ENCODE data around the gene GXYLT2. TPM values are rescaled to one million over a fixed set of nuclear protein-coding genes. Genes with fewer than 3 reads are reported as not detected.

GXYLT2 gene
- total and polyA plus RNA-seq, 2 donors (not counting 1 experiment from before 2014, with no cell fraction given) = not detected

- Histone ChIP-seq H3K9me3 (ENCODE audit: control extremely low read depth in 1 of 3, control insufficient read depth in 2 of 3, insufficient read depth in 1 of 3, low read length in 2 of 3) (no peaks in the 10 kb centered on the region), H3K27ac (ENCODE audit: low read length in 2 of 2) (no peak overlapping the region), H3K36me3 (replicated peaks in 1 of 2; ENCODE audit: control extremely low read depth in 1 of 2, control insufficient read depth in 1 of 2, extremely low read depth in 1 of 2, insufficient read depth in 2 of 2, low read length in 1 of 2) (no peaks in the 10 kb centered on the region), H3K4me3 (ENCODE audit: control extremely low read depth in 1 of 5, extremely low read depth in 1 of 5, insufficient read depth in 1 of 5, low read depth in 2 of 5, low read length in 4 of 5) (no peak overlapping the region), H3K9ac (ENCODE audit: low read length) (no peak overlapping the region), H3K27me3 (replicated peaks in 1 of 4; ENCODE audit: control extremely low read depth in 1 of 4, control insufficient read depth in 3 of 4, insufficient read depth in 4 of 4, low read length in 3 of 4) (peaks cover 0 to 6% (median 0%) of the 10 kb centered on the region in 4 experiments), H2AFZ (ENCODE audit: insufficient read depth, low read depth, low read length, poor library complexity, severe bottlenecking) (no peak overlapping the region), H3K4me1 (ENCODE audit: control insufficient read depth in 2 of 2, insufficient read depth in 2 of 2, low read length in 2 of 2) (no peaks in the 10 kb centered on the region), H3K4me2 (replicated peaks; ENCODE audit: low read depth, low read length, poor library complexity, severe bottlenecking) (no peak overlapping the region), H4K20me1 (ENCODE audit: control insufficient read depth, insufficient read depth, low read length, poor library complexity, severe bottlenecking) (no peaks in the 10 kb centered on the region), H3K79me2 (ENCODE audit: control insufficient read depth, insufficient read depth, low read length) (no peaks in the 10 kb centered on the region)
- ATAC-seq (ENCODE audit: low read depth) (no peak), DNase-seq (no peak)
- 100% methylated on average over 2 of the region's 5 CpGs for WGBS (ENCODE audit: insufficient coverage)
- H3K27me3 Mint-ChIP-seq = peaks cover 5% of the 10 kb centered on the region
- H3K9me3 Mint-ChIP-seq (ENCODE audit: insufficient read depth) = no peaks in the 10 kb centered on the region
- intact Hi-C loops (cut with micrococcal nuclease) = no loop called here
- H3K27ac Mint-ChIP-seq = no peak overlapping the region
- POLR2A ChIA-PET = no interaction called here
- no peaks in the 10 kb centered on the region for H3K4me1 Mint-ChIP-seq
- CTCF ChIA-PET = no interaction called here
- H3K4me3 Mint-ChIP-seq = no peak overlapping the region
- TF ChIP-seq EZH2 (IDR thresholded peaks at IDR 0.05; ENCODE audit: borderline replicate concordance, insufficient read depth, low read depth, low read length, poor library complexity, severe bottlenecking) = no peak
- no peak for TF ChIP-seq CTCF (IDR thresholded peaks at IDR 0.05)
These were observed 27.8 kb upstream of the GXYLT2 start for GRCh38 chr3:72860053-72860452.

GRCh38 chr3:72860846-72861245 is 27.0 kb upstream of the GXYLT2 start:
- Histone ChIP-seq H3K9me3 (ENCODE audit: control extremely low read depth in 1 of 3, control insufficient read depth in 2 of 3, insufficient read depth in 1 of 3, low read length in 2 of 3) (no peaks in the 10 kb centered on the region), H3K4me1 (ENCODE audit: control insufficient read depth in 2 of 2, insufficient read depth in 2 of 2, low read length in 2 of 2) (no peaks in the 10 kb centered on the region), H2AFZ (ENCODE audit: insufficient read depth, low read depth, low read length, poor library complexity, severe bottlenecking) (no peak overlapping the region), H3K4me2 (replicated peaks; ENCODE audit: low read depth, low read length, poor library complexity, severe bottlenecking) (no peak overlapping the region), H4K20me1 (ENCODE audit: control insufficient read depth, insufficient read depth, low read length, poor library complexity, severe bottlenecking) (no peaks in the 10 kb centered on the region), H3K27me3 (replicated peaks in 1 of 4; ENCODE audit: control extremely low read depth in 1 of 4, control insufficient read depth in 3 of 4, insufficient read depth in 4 of 4, low read length in 3 of 4) (no peaks in the 10 kb centered on the region), H3K27ac (ENCODE audit: low read length in 2 of 2) (no peak overlapping the region), H3K36me3 (replicated peaks in 1 of 2; ENCODE audit: control extremely low read depth in 1 of 2, control insufficient read depth in 1 of 2, extremely low read depth in 1 of 2, insufficient read depth in 2 of 2, low read length in 1 of 2) (no peaks in the 10 kb centered on the region), H3K9ac (ENCODE audit: low read length) (no peak overlapping the region), H3K4me3 (ENCODE audit: control extremely low read depth in 1 of 5, extremely low read depth in 1 of 5, insufficient read depth in 1 of 5, low read depth in 2 of 5, low read length in 4 of 5) (no peak overlapping the region), H3K79me2 (ENCODE audit: control insufficient read depth, insufficient read depth, low read length) (no peaks in the 10 kb centered on the region)
- intact Hi-C loops (cut with micrococcal nuclease) = no loop called here
- Mint-ChIP-seq H3K27ac (no peak overlapping the region), H3K4me3 (no peak overlapping the region), H3K27me3 (no peaks in the 10 kb centered on the region), H3K4me1 (no peaks in the 10 kb centered on the region), H3K9me3 (ENCODE audit: insufficient read depth) (no peaks in the 10 kb centered on the region)
- ATAC-seq (ENCODE audit: low read depth) (no peak), DNase-seq (no peak)
- no peak for TF ChIP-seq CTCF (IDR thresholded peaks at IDR 0.05)
- CTCF ChIA-PET = no interaction called here
- POLR2A ChIA-PET = no interaction called here
- WGBS (ENCODE audit: insufficient coverage) = no CpG with 5 or more reads among the region's 1 CpG

All from B cell (primary cell).